Measurements from ENCODE around the gene XPO6.

XPO6 gene

GRCh38 chr16:28182183-28182582, 29.6 kb downstream of the XPO6 start:
- peaks cover 7% of the 10 kb centered on the region for H3K36me3 ChIP-seq (ENCODE audit: control insufficient read depth, low read depth, low read length)
- no peaks in the 10 kb centered on the region for H3K9me3 ChIP-seq (ENCODE audit: control insufficient read depth, low read depth, low read length)
- no peak overlapping the region for H3K4me3 ChIP-seq (ENCODE audit: low read length)
- no peaks in the 10 kb centered on the region for H3K27me3 ChIP-seq (ENCODE audit: control insufficient read depth, insufficient read depth, low read length)
- H3K27ac ChIP-seq (ENCODE audit: low read length) = no peak overlapping the region
- H3K4me1 ChIP-seq (ENCODE audit: control insufficient read depth, low read depth, low read length) = no peaks in the 10 kb centered on the region
- H3K9ac ChIP-seq (ENCODE audit: low read length) = no peak overlapping the region

- Histone ChIP-seq H3K4me3 (ENCODE audit: low read length) (no peak overlapping the region), H3K9ac (ENCODE audit: low read length) (no peak overlapping the region), H3K27me3 (ENCODE audit: control insufficient read depth, insufficient read depth, low read length) (no peaks in the 10 kb centered on the region), H3K36me3 (ENCODE audit: control insufficient read depth, low read depth, low read length) (peaks cover 13% of the 10 kb centered on the region), H3K27ac (ENCODE audit: low read length) (no peak overlapping the region), H3K9me3 (ENCODE audit: control insufficient read depth, low read depth, low read length) (no peaks in the 10 kb centered on the region), H3K4me1 (ENCODE audit: control insufficient read depth, low read depth, low read length) (no peaks in the 10 kb centered on the region)
Measured at GRCh38 chr16:28181515-28181914, 30.2 kb downstream of the XPO6 start.

- Histone ChIP-seq H3K36me3 (ENCODE audit: control insufficient read depth, low read depth, low read length) (peaks cover 17% of the 10 kb centered on the region), H3K9me3 (ENCODE audit: control insufficient read depth, low read depth, low read length) (no peaks in the 10 kb centered on the region), H3K4me1 (ENCODE audit: control insufficient read depth, low read depth, low read length) (no peaks in the 10 kb centered on the region), H3K9ac (ENCODE audit: low read length) (no peak overlapping the region), H3K4me3 (ENCODE audit: low read length) (no peak overlapping the region), H3K27ac (ENCODE audit: low read length) (no peak overlapping the region), H3K27me3 (ENCODE audit: control insufficient read depth, insufficient read depth, low read length) (no peaks in the 10 kb centered on the region)
Measured at GRCh38 chr16:28180655-28181460, 30.9 kb downstream of the XPO6 start.

GRCh38 chr16:28179354-28179753, 32.4 kb downstream of the XPO6 start:
- Histone ChIP-seq H3K36me3 (ENCODE audit: control insufficient read depth, low read depth, low read length) (peaks cover 30% of the 10 kb centered on the region), H3K27ac (ENCODE audit: low read length) (no peak overlapping the region), H3K9ac (ENCODE audit: low read length) (no peak overlapping the region), H3K9me3 (ENCODE audit: control insufficient read depth, low read depth, low read length) (no peaks in the 10 kb centered on the region), H3K4me1 (ENCODE audit: control insufficient read depth, low read depth, low read length) (no peaks in the 10 kb centered on the region), H3K27me3 (ENCODE audit: control insufficient read depth, insufficient read depth, low read length) (no peaks in the 10 kb centered on the region), H3K4me3 (ENCODE audit: low read length) (no peak overlapping the region)

- Histone ChIP-seq H3K4me1 (ENCODE audit: control insufficient read depth, low read depth, low read length) (no peaks in the 10 kb centered on the region), H3K36me3 (ENCODE audit: control insufficient read depth, low read depth, low read length) (peaks cover 51% of the 10 kb centered on the region), H3K27ac (ENCODE audit: low read length) (no peak overlapping the region)
Measured at GRCh38 chr16:28175715-28176114, 36.0 kb downstream of the XPO6 start.

GRCh38 chr16:28172336-28172735, 39.4 kb downstream of the XPO6 start:
- H3K27me3 ChIP-seq (ENCODE audit: control insufficient read depth, insufficient read depth, low read length) = no peaks in the 10 kb centered on the region
- no peak overlapping the region for H3K9ac ChIP-seq (ENCODE audit: low read length)
- no peaks in the 10 kb centered on the region for H3K4me1 ChIP-seq (ENCODE audit: control insufficient read depth, low read depth, low read length)
- no peak overlapping the region for H3K27ac ChIP-seq (ENCODE audit: low read length)
- no peaks in the 10 kb centered on the region for H3K9me3 ChIP-seq (ENCODE audit: control insufficient read depth, low read depth, low read length)
- H3K4me3 ChIP-seq (ENCODE audit: low read length) = no peak overlapping the region
- H3K36me3 ChIP-seq (ENCODE audit: control insufficient read depth, low read depth, low read length) = peaks cover 62% of the 10 kb centered on the region

More at GRCh38 chr16:28175715-28176114, 36.0 kb downstream of the XPO6 start:
- Histone ChIP-seq H3K27me3 (ENCODE audit: control insufficient read depth, insufficient read depth, low read length) (no peaks in the 10 kb centered on the region), H3K4me3 (ENCODE audit: low read length) (no peak overlapping the region), H3K9ac (ENCODE audit: low read length) (no peak overlapping the region), H3K9me3 (ENCODE audit: control insufficient read depth, low read depth, low read length) (no peaks in the 10 kb centered on the region)

- Histone ChIP-seq H3K4me1 (ENCODE audit: control insufficient read depth, low read depth, low read length) (no peaks in the 10 kb centered on the region), H3K27me3 (ENCODE audit: control insufficient read depth, insufficient read depth, low read length) (no peaks in the 10 kb centered on the region), H3K4me3 (ENCODE audit: low read length) (no peak overlapping the region), H3K36me3 (ENCODE audit: control insufficient read depth, low read depth, low read length) (peaks cover 62% of the 10 kb centered on the region), H3K9ac (ENCODE audit: low read length) (no peak overlapping the region), H3K9me3 (ENCODE audit: control insufficient read depth, low read depth, low read length) (no peaks in the 10 kb centered on the region), H3K27ac (ENCODE audit: low read length) (no peak overlapping the region)
Measured at GRCh38 chr16:28171816-28172215, 39.9 kb downstream of the XPO6 start.

GRCh38 chr16:28168991-28169554, 42.7 kb downstream of the XPO6 start:
- Histone ChIP-seq H3K4me3 (ENCODE audit: low read length) (no peak overlapping the region), H3K9ac (ENCODE audit: low read length) (no peak overlapping the region), H3K27me3 (ENCODE audit: control insufficient read depth, insufficient read depth, low read length) (no peaks in the 10 kb centered on the region), H3K36me3 (ENCODE audit: control insufficient read depth, low read depth, low read length) (peaks cover 66% of the 10 kb centered on the region), H3K9me3 (ENCODE audit: control insufficient read depth, low read depth, low read length) (no peaks in the 10 kb centered on the region), H3K4me1 (ENCODE audit: control insufficient read depth, low read depth, low read length) (no peaks in the 10 kb centered on the region), H3K27ac (ENCODE audit: low read length) (no peak overlapping the region)

- Histone ChIP-seq H3K9me3 (ENCODE audit: control insufficient read depth, low read depth, low read length) (no peaks in the 10 kb centered on the region), H3K27ac (ENCODE audit: low read length) (no peak overlapping the region), H3K4me3 (ENCODE audit: low read length) (no peak overlapping the region), H3K27me3 (ENCODE audit: control insufficient read depth, insufficient read depth, low read length) (no peaks in the 10 kb centered on the region), H3K36me3 (ENCODE audit: control insufficient read depth, low read depth, low read length) (peaks cover 58% of the 10 kb centered on the region), H3K4me1 (ENCODE audit: control insufficient read depth, low read depth, low read length) (no peaks in the 10 kb centered on the region), H3K9ac (ENCODE audit: low read length) (no peak overlapping the region)
Measured at GRCh38 chr16:28167730-28168129, 44.0 kb downstream of the XPO6 start.

GRCh38 chr16:28167221-28167620, 44.5 kb downstream of the XPO6 start:
- Histone ChIP-seq H3K4me3 (ENCODE audit: low read length) (no peak overlapping the region), H3K27ac (ENCODE audit: low read length) (no peak overlapping the region), H3K9ac (ENCODE audit: low read length) (no peak overlapping the region), H3K9me3 (ENCODE audit: control insufficient read depth, low read depth, low read length) (no peaks in the 10 kb centered on the region), H3K4me1 (ENCODE audit: control insufficient read depth, low read depth, low read length) (no peaks in the 10 kb centered on the region), H3K27me3 (ENCODE audit: control insufficient read depth, insufficient read depth, low read length) (no peaks in the 10 kb centered on the region), H3K36me3 (ENCODE audit: control insufficient read depth, low read depth, low read length) (peaks cover 53% of the 10 kb centered on the region)

- no peak overlapping the region for H3K27ac ChIP-seq (ENCODE audit: low read length)
- H3K27me3 ChIP-seq (ENCODE audit: control insufficient read depth, insufficient read depth, low read length) = no peaks in the 10 kb centered on the region
- H3K4me1 ChIP-seq (ENCODE audit: control insufficient read depth, low read depth, low read length) = no peaks in the 10 kb centered on the region
- peaks cover 48% of the 10 kb centered on the region for H3K36me3 ChIP-seq (ENCODE audit: control insufficient read depth, low read depth, low read length)
- H3K9ac ChIP-seq (ENCODE audit: low read length) = no peak overlapping the region
- no peaks in the 10 kb centered on the region for H3K9me3 ChIP-seq (ENCODE audit: control insufficient read depth, low read depth, low read length)
- no peak overlapping the region for H3K4me3 ChIP-seq (ENCODE audit: low read length)
Measured at GRCh38 chr16:28166394-28167208, 45.2 kb downstream of the XPO6 start.

Data from iPS-18a (cell line).